Stimulated activated naive CD8-positive, alpha-beta T cell treated with anti-CD3 and anti-CD28 coated beads, Interleukin-15, Interleukin-2, amounts not matched to agents 100 U/mL and 50 U/mL, for 24 hours (primary cell): ENCODE data around the gene SLC39A1.
"Not testable (repeated sequence)": the region's sequence is repeated elsewhere in the genome, so short reads cannot be mapped to it uniquely, and the experiment has no call there.

Source experiments
- ATAC-seq: fragments of 150-1000 bp; cut with Tn5 transposase; one replicate; pipeline ENCODE4 v1.10.0; 2021
- DNase-seq: peaks from one replicate; pipeline ENCODE4 v3.0.0; 2021

The SLC39A1 gene

GRCh38 chr1:153929426-153929825, 33.9 kb downstream of the SLC39A1 start:
- DNase-seq, result no peak
- no peak for ATAC-seq

- DNase-seq, result no peak
- ATAC-seq, result no peak
These were observed 34.5 kb downstream of the SLC39A1 start for GRCh38 chr1:153928791-153929341.

GRCh38 chr1:153928245-153928644, 35.1 kb downstream of the SLC39A1 start:
- ATAC-seq (peak; percentile 8), DNase-seq (no peak)

- ATAC-seq (no peak), DNase-seq (no peak)
These were observed 36.9 kb downstream of the SLC39A1 start for GRCh38 chr1:153926405-153926804.

GRCh38 chr1:153922972-153923925, 40.1 kb downstream of the SLC39A1 start, which contains the start of gene GATAD2B:
TSS of gene GATAD2B (minus strand) at chr1:153922972. CDS start at chr1:153828347, 94,625 bp downstream.
- DNase-seq (peak; percentile 97), ATAC-seq (peak; percentile 97)

GRCh38 chr1:153922076-153922971, 41.0 kb downstream of the SLC39A1 start:
- DNase-seq, result peak; percentile 76

GRCh38 chr1:153921803-153922075, 41.6 kb downstream of the SLC39A1 start:
- ATAC-seq (no peak), DNase-seq (no peak)

More at GRCh38 chr1:153922076-153922971, 41.0 kb downstream of the SLC39A1 start:
- peak; percentile 21 for ATAC-seq

- no peak for ATAC-seq
- no peak for DNase-seq
These were observed 42.1 kb downstream of the SLC39A1 start for GRCh38 chr1:153921080-153921802.

- DNase-seq, result no peak
- peak; percentile 4 for ATAC-seq
These were observed 43.2 kb downstream of the SLC39A1 start for GRCh38 chr1:153919876-153920852.

- DNase-seq (no peak), ATAC-seq (no peak)
These were observed 47.0 kb downstream of the SLC39A1 start for GRCh38 chr1:153916297-153916696.

GRCh38 chr1:153912349-153912748, 51.0 kb downstream of the SLC39A1 start:
- ATAC-seq (no peak), DNase-seq (no peak)

- ATAC-seq, DNase-seq: not testable (repeated sequence)
These were observed 52.8 kb downstream of the SLC39A1 start for GRCh38 chr1:153910560-153910959.
